8988T (cell line): ENCODE data around the gene SMARCA2.
"Not testable (repeated sequence)": the region's sequence is repeated elsewhere in the genome, so short reads cannot be mapped to it uniquely, and the experiment has no call there.

Experiments
- DNase-seq: peaks from one replicate; pipeline ENCODE4 v3.0.0; 2011

The SMARCA2 gene

DNA sequence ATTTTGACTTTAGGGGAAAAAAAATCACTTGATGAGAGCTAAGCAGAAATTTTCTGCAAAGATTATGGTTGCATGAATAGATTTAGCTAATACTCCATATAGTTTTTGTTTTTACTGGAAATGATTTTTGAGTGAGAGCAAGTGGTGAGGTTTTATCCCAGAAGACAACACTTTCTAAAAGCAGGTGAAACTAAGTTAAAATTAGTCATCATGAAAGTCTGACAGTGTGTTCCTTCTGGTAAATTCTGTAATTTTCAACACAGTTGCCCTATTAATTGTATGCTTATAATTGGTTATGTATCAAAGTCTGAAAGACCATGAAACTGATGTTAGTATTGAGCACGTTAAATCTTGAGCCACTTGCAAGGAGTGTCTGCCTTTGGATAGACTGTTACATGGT lies 91.5 kb downstream of the SMARCA2 start:
- DNase-seq, result no peak

DNA sequence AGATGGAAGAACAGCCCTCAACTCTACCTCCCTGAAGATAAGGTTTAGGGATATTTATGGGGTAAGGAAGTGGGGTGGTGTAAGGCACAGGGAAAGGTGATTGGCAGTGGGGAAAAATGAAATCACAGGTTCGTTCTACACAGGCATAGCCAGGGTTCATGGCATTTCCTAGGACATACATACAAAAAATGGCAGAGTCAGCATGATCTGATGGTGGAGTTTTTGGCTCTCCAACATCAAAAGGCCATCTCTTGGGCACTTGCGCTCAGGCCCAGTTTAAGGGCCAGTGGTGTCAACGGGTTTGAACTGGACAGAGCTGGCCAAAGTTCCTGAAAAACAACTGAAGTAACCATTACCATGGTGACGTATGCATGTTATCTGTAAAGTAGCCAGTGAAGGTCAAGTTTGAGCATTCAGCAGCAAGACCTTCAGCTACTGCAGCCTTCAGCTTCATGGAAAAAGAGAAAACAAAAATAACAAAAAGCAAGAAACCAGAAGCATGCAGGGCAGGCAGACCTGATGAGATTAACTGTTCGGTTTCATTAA lies 92.8 kb downstream of the SMARCA2 start:
- no peak for DNase-seq

DNA sequence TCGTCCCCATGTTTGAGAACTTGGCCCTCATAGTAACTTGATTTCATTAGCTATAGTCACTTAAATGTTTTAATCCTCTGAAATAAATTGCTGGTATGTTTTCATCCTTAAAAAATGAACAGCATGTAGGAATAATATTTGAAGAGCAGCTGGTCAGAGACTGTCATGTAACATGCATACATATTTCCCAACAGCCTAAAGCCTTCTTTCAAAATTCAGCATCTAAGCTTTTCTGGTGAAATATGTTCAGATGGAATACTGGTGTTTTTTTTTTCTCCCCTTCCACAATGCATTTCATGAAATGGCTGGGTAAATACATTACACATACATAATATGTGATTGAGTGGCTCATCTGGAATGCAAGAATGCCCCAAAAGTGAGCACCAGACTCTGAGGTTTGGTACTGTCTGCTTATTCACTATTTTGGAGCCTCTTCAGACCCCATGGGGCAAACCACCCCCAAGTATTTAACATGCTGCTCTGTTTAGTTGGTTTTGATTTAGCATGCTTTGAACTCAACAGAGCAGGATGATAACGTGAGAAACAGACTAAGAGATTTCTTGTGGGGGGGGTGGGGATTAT lies 94.0 kb downstream of the SMARCA2 start:
- no peak for DNase-seq

DNA sequence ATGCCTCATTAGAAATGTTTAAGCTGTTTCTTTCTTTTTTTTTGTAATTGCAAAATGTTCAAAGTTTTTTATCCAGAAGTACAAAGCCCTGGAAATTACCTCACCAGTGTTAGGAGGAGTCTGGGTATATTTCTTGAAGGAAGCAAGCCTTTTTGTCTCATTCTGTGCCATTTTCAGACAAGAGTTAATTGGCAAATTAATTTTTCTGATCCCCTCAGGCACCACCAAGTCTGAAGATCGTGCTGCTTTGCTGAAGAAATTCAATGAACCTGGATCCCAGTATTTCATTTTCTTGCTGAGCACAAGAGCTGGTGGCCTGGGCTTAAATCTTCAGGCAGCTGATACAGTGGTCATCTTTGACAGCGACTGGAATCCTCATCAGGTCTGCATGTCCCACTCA lies 94.9 kb downstream of the SMARCA2 start:
- DNase-seq, result no peak

DNA sequence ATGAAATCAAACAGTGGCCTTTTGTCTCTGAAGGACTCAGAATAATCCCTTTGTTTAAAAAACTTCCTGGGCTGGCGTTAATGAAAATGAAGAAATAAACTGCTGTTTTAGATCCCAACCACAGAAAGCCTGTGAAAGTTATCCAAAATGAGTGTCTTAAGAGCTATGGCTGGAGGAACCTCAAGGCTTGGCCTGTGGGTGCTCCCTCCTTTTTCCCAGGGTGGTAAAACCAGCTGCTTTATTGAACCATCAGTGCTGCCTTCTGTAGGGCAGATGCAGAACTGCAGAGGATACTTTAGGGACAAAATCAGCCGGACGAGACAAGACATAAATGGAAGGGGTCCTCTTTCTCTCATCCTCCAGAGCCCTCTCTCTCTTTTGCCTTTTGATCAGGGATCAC lies 100.9 kb downstream of the SMARCA2 start:
- DNase-seq, result peak; percentile 10

DNA sequence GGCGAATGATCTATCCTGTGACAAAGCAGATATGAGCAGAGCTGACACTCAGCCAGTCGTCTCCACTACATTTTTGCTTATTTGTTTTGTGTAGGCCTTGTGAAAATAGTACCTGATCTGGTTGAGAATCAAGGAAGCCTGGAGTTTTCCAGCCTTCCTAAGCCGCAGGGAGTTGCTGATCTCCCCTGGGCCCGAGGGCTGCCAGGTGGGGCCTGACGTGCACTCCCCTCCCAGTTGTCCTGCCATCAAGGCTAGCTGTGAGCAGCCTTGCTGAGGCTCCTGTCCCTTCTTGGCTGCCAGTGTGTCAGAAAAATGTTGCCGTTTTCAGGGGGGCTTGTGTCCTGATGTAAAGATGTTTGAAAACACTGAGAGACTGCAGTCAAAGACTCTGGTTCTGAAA lies 102.4 kb downstream of the SMARCA2 start:
- DNase-seq, result no peak

DNA sequence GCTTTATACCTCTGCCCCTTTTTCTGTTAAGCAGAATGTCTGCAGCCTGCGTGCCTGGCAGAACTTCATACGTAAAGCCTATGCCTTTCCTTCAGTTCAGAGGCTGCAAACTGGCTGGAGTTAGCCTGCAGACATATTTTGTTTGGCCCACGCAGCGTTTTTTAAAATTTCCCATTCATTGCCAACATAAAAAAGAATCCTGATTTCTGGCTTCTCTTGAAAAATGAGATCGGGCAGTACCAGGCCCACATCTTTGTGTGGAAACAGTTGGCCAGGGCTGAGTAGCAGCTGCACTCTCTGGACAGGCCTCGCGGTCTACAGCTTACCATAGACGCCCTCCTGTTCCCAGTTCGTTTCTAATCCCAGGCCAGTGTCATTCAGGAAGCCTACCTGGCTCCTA lies 104.4 kb downstream of the SMARCA2 start:
- DNase-seq, result no peak

DNA sequence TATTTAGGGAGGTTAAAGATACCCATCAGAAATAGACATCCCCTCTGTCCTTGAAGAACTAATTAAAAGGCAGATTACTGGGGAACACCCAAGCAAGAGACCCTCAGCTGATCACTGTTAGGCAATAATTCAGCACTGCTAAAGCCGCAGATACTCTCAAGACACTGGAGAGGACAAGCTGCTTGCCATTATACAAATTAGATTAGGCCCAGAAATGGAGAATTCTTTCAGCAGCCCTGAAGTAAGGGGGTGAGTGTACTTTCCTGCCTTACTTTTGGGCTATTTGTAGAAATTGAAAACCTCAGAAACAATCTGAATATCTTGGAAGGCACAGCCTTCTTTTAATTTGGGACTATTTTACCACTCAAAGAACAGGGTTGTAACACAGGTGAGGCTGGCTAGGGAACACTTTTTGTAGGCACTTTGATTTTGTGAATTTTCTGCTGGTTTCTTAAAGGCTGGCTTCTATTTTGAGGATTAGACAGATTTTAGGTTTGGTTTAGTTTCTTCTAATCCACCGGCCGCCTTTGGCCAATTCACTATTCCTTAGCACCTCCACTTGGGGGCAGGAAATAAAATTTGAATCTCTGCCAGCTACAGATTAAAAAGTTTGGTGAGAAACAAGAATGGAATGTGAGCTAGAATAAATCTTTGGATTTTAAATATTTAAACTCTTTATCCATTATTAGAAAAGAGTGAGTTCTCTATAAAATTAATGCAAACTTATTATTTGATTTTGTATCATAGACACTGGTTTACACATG lies 106.0 kb downstream of the SMARCA2 start:
- no peak for DNase-seq

DNA sequence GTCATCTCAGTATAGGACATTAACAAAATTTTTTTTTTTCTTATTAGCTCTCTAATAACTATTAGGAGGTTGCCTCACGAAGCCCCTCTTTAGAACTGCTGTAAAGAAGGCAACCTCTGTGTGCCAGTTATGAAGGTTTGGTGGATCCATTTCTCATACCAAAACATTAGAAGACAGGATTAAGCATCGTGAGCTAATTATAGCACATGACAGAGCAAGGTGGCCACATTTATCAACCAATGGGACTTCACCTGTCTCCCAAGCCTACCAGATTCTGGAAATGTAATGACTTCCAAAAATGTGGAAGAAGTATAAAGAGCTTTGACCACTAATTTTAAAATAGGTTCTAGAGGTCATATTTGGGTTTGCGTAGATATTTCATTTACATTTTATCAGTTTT lies 107.2 kb downstream of the SMARCA2 start:
- no peak for DNase-seq

DNA sequence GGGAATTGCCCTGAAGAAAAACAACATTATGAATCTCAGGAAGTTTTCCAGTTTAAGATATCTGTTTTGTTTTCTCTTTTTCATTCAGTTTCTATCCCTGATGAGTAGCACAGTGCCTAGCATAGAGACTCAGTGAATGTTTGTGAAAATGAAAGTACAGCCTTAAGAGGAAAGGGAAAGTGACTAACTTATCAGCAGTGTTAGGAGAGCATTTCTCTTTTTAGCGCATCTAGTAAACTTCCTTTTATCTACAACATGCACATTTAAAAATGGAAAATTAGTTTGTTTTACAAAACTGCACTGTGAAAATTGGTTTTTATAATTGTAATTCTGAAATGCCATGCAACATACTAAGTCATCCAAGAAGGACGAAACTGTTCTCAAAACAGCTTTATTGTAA lies 110.8 kb downstream of the SMARCA2 start:
- no peak for DNase-seq

DNA sequence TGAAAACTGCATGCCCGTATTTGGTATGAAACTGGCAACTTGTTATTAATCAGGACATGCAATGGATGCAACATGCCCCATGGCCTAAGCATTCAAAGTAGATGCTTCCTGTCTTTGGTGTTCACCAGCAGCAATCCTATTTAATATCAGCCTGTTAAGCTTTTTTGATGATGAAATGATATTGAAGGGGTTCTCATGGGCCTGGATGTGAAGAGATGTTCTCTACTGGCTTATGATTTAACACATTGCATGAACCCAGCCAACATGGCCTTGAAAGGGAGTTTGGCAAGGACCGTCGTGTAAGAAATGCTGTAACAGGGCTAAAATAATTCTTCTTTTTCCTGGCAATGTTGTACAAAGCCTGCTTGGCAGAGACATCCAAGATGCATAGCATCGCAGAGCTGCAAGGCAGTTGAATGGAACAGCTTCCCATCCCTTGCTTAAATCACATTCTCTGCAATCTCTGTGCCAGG lies 111.2 kb downstream of the SMARCA2 start:
- DNase-seq, result no peak

DNA sequence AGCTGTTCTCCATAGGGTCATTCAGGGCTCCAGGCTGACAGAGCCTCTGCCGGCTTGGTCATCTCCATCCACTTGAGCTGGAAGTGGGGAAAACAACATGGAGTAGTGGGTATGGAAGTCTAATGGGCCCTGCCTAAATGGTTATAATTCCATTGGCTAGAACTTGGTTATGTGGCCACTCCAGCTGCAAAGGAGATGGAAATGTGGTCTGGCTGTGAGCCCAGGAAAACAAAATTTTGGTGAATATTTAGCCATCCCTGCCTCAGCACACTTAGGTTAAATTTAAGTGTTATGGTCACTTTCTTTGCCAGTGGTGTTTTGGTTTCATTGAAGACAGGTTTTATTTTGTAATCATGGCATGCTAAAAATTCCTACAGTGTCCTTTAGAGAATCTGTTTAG lies 112.3 kb downstream of the SMARCA2 start:
- DNase-seq, result no peak

DNA sequence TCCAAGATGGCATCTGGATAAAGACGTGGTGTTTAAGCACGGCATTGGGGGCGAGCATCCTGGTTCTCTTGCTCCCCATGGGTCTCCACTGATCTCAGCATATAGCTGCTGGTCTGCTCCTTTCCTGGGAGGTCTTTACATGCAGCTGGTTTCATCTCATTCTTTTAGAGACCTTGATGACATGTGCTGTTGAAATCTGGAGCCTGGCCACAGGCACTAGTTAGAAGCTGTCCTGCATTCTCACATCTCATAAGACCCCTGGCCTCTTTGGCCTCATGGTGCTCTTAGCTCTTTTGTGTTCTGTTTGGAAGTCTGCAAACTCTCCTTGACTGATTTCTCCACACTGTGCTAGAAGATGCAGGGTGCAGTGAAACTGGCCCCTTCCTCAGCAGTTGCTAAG lies 113.0 kb downstream of the SMARCA2 start:
- no peak for DNase-seq

DNA sequence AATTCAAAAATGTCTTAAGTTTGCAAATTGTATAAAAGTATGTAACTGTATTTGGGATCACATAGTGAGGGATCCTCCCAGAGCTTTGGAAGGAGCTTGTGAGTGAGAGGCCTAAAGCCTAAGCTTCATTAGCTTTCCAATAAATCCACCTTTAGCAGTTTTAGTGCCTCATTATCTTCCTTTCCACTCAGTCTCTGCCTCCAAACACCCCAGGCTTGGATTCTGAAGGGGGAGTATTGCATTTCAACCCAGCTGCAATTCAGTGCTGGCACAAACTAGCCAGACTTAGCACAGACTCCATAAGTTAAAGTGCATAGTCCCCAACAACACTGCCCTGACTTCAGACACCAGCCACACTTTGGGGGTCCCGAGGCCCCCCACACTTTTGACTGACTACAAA lies 113.5 kb downstream of the SMARCA2 start:
- DNase-seq, result no peak

DNA sequence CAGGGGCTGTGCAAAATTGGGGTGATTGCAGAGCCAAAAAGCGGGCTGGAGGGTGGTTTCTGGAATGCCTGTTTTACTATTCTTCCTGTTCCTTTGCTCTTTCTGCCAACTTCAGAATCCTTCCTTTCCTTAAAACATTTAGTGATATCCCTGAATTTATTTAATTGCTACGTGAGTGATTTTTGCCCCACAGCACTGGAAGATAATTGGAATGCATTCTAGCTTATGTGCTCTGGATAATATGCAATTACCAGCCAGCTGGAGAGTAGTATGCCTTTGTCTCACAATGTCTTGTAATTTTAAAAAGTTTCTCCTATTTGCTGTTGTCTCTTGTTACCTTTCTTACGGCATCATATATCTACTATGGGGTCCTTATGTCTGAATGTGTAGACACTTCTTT lies 115.8 kb downstream of the SMARCA2 start:
- no peak for DNase-seq

DNA sequence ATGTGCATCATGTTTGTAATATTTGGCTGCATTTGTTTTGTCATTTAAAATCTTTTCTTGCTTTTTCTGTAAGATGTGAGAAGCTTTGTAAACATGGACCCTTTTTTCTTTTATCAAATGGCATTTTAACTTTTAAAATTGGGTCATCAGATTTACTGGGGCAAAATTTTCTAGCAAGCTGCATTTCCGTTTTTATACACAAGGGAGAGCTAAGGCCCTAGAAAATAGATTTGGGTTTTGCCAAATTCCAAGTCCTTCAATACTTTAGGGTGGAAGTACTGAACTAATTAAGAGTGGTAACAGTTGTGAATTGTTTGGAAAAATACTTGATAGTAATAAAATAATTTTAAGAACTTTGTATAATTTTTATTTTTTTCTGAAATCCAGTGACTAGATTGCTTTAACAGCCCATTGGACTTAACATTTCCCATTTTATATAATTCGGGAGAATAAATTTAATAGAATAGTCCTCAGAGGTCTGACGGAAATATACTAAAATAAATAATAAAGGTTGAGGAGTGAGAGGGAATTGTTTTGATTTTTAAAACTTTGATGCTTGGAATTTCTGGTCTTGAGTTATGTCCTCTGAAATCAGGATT lies 117.4 kb downstream of the SMARCA2 start:
- no peak for DNase-seq

DNA sequence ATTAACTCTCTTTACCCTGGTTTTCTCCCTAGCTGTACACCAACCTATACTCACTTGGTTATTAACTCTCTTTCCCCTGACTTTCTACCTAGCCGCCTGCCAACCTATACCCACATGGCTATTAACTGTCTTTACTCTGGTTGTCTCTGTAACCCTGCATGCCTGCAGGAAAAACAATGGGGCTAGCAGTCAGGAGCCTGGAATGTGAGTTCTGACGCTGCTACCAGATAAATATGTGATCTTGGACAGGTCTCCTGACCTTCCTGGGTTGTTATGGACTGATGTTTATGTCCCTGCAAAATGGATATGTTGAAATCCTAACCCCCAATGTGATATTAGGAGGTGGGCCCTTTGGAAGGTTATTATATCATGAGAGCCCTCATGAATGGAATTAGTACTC lies 119.2 kb downstream of the SMARCA2 start:
- no peak for DNase-seq

DNA sequence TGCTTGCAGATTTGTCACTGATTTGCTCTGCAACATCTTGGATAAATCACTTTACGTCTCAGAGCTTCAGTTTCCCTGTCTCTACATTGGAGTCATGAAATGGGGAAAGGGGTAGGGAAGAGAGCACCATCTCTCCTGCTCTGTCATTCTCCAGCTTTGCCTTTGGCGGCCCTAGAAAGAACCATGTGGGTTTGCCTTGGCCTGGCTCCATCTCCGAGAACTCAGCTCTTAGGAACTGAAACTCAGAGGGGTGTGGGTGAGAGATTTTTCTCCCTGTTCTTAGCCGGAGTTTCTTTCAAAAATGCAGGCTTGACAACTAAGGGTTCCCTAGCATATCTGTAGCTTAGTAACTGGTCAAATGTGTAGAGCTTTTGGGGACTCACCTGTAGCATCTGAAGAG lies 123.5 kb downstream of the SMARCA2 start:
- no peak for DNase-seq

DNA sequence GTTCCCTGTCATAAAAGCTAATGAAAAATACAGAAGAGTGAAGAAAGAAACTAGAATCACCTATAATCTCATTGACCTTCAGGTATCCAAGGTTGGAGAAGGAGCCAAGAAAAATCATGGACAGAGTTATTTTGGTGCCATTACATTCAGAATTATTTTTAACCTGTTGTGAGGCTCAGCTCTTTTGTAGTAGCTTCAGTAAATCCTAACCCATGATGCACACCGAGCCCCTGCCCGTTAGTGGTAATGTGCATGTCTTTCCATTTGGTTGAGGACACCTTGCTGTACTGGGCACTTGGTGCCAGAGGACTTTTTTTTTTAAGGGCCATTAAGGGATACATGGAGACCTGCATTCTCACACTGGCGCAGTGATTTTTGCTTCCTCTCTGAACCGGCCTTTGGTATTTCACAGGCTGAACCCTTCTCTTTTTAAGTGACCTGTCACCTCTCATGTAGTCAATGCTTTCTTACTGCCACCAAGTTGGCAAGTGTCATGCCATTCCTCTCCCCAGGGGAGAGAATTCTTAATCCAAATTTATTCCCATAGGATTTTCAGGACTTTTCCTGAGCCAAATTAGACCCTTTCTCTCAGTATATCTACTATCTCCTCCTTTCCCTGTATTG lies 125.6 kb downstream of the SMARCA2 start:
- no peak for DNase-seq

DNA sequence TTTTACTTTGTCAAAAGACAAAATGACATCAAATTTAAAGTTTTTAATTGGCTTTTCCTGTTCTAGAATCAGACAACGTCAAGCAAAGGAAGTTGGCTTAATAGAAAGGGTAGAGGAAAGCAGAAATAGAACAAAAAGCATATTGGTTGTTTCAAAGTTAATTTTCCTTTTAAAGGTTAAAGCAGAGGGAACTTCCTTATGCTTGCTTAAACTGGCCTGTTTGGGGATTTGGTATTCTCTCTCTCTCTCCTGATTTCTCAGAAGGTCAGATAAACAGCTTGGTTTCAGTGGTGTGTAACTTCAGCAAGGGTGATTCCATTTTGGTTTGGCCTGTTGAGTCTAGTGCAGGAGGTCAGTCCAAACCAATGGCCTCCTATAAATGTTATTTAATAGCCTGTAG lies 127.1 kb downstream of the SMARCA2 start:
- DNase-seq, result no peak

DNA sequence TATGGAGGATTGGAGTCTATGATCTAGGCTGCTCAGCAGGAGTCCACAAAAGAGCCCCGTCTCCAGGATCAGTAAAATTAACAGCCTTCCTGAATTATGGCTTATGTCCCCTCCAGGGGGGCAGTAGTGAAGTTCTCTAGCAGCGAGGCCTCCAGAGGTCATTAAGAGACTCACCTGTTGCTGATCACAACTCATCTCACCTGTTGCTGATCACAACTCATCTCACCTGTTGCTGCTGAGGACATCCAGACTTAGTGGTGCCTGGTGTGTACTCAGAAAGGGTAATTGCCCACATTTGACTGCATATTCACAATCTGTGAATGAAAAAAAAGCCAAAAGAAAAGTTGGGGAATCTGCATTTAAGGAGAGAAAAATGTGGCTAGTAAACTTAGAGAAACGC lies 129.5 kb downstream of the SMARCA2 start:
- DNase-seq, result no peak

DNA sequence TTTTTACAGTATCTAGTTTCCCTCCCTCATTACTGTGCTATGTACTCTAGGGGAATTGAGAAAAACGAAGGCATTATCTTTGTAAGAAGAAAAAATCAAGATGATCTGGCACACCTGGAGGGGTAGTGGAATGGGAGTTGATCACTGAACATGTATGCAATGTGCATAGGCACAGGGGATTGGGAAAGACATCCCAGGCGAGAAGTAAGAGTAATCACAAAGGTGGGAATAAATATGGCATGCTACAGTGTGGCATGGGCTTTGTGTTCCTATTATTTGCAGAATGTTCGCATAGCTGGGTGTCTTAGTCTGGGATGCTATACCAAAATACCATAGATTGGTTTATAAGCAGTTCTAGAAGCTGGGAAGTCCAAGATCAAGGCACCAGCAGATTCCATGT lies 130.6 kb downstream of the SMARCA2 start:
- no peak for DNase-seq

DNA sequence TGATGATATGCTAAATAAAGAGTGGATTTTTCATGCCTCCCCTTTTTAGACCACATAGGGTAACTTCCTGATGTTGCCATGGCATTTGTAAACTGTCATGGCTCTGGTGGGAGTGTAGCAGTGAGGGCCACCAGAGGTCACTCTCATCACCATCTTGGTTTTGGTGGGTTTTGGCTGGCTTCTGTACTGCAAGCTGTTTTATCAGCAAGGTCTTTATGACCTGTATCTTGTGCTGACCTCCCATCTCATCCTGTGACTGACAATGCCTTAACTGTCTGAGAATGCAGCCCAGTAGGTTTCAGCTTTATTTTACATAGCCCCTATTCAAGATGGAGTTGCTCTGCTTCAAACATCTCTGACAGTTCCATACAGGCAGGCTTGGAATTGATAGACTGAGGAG lies 131.6 kb downstream of the SMARCA2 start:
- not testable (repeated sequence) for DNase-seq

DNA sequence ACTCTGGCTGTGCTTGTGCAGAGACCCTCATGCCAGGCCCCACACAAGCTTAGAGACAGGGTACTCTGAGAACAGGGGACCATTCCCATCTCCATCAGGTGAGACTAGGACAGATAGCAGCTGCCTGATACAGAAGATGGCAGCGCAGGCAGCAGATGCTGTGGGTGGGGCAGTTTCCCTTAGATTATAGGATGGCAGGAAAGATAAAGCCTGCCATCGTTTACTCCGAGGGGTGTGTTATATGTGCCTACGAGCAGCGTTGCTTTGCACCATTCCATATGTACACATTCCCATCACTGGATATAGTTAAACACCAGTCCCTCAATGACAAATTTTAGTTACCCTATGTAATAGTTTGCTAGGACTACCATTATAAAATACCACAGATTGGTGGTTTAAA lies 135.2 kb downstream of the SMARCA2 start:
- DNase-seq, result no peak
